Fibroblast of mammary gland (primary cell): ENCODE data around the gene F12.

Experiments
- DNase-seq: peaks from one replicate; pipeline ENCODE4 v3.0.0-alpha.2; 2010; ENCODE audit warnings: low read depth
- H3K4me3 ChIP-seq: 2 replicates; pipeline ENCODE4 v1.5.1; 2011; ENCODE audit warnings: low read depth, mild to moderate bottlenecking, low read length, moderate library complexity; ENCODE audit not compliant: control insufficient read depth
- TF ChIP-seq, protein P1 (sequence below): conservative IDR thresholded peaks from 2 replicates; pipeline ENCODE4 v1.5.1; 2011; ENCODE audit warnings: low read depth, low read length, inconsistent platforms; ENCODE audit not compliant: control insufficient read depth, insufficient read depth

F12 gene

DNA sequence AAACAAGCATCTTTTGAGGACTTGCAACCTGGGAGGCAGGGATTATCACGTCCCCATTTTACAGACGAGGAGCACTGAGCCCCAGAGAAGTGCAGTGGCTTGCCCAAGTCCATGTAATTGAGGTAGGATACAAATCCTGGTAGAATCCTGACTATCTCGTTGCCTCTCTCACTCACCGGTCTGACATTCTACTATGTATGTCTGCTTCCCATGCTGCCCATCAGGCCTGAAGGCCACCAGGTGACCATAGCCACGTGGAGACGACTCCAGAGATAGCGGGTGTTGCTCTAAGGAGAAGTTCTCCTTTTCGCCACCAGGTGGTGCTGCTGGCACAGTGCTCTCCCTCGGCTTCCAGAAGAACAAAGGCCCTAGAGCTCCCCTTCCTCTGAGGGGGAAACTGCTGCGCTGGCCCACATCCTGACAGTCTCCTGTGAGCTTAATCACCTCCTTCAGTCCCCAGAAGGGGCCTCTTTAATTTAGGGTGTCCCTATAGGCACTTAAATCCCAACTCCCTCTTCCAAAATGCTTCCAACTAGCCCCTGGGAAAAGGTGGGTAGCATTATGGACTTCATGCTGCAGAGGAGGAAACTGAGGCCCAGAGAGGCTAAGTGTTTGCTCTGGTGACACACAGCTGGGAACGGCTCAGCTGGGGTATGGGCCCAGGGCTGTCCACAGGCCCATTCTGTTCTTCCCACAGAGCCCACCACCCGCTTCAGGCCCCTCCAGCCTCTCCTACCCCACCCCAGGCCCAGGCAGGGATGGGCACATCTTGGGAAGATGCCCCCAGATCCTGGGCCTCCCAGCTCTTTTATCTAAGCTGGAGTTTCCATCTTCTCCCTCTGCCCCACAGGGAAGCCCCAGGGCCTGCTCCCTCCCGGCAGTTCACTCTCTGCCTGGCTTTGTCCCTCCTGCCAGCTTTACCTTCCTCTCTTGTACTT lies 18.7 kb downstream of the F12 start:
- TF ChIP-seq, protein P1, sequence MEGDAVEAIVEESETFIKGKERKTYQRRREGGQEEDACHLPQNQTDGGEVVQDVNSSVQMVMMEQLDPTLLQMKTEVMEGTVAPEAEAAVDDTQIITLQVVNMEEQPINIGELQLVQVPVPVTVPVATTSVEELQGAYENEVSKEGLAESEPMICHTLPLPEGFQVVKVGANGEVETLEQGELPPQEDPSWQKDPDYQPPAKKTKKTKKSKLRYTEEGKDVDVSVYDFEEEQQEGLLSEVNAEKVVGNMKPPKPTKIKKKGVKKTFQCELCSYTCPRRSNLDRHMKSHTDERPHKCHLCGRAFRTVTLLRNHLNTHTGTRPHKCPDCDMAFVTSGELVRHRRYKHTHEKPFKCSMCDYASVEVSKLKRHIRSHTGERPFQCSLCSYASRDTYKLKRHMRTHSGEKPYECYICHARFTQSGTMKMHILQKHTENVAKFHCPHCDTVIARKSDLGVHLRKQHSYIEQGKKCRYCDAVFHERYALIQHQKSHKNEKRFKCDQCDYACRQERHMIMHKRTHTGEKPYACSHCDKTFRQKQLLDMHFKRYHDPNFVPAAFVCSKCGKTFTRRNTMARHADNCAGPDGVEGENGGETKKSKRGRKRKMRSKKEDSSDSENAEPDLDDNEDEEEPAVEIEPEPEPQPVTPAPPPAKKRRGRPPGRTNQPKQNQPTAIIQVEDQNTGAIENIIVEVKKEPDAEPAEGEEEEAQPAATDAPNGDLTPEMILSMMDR, result peak; percentile 92
- peak; percentile 81 for DNase-seq
- no peak overlapping the region for H3K4me3 ChIP-seq

DNA sequence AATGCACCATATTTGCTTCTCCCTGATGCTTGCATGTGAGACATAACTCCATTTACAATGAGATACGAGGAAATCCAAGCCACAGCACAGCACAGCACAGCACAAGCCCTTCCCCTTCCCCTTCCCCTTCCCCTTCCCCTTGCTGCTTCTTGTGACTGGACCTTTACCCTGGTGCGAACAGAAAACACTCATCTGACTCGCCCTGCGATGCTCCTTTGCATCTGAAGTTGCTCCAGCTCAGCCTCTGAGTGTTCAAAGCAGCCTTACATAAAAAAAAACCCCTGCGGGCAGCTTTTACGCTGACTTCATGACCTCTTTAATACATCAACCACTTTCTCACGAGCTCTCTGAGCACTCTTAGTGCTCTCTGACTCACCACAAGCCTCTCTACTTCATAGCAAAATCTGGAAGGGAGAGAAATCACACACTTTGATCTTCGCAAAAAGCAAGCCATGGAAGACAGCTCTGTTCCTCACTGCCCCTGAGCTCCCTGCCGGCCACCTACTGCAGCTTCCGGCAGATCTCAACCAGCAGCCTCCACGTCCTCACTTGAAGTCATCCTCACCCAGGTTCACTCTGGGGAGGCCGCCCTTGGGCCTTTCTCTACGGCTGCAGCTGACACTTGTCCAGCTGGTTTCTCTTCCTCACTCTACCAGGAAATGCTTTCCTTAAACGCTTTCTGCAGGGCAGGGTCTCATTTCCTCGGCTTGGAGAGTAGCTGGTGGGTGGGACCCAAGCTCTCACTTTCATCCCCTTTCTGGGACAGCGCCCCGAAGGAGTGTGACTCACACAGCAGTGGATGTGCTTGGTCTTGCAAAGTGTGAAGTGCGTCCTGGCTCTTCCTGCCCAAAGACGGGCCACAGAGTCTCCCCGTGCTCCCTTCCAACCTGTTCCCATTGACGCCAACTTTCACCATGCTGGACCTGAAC lies 19.9 kb downstream of the F12 start:
- H3K4me3 ChIP-seq, result no peak overlapping the region
- TF ChIP-seq, protein P1, result no peak
- peak; percentile 96 for DNase-seq

DNA sequence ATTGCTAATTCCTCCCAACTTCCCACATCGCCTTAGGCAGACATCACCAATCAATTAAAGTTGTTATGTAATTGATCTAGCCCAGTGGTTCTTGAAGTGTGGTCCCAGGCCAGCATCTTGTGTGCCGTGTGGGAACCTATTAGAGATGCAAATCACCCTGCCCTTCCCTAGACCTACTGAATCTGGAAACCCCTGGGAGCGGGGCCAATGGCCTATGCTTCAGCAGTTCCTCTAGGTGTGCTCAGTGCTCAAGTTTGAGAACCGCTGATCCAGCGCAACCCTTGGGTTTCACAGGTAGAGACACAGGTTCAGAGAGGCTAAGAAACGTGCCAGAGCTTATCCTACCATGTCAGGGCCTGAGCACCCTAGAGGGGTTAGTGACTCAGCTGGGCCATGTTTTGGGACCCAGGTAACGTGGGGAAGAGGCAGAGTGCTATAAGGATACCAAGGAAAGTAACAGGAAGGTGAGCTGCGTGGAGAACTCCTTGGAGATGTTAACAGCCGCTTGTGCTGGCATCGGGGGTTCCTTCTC lies 20.8 kb downstream of the F12 start:
- TF ChIP-seq, protein P1, result no peak
- H3K4me3 ChIP-seq, result no peak overlapping the region
- DNase-seq, result no peak

DNA sequence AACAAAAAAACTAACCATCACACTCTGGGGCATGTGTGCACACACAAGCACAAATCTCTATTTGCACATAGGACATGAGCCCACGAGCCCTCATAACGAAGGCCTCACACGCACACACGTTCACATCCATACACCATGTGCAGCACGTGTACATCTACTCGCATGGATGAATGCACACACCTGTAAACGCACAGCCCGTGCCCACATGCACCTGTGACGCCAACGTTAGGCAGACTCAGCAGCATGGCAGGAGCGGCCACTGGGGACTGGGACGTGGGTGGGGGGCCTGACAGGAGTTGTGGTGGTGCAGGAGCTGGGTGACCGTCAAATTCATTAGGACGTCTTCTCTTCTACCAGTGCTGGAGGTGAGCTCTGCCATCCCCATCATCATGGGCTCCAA lies 22.0 kb downstream of the F12 start:
- no peak for DNase-seq
- no peak overlapping the region for H3K4me3 ChIP-seq
- TF ChIP-seq, protein P1, result no peak

DNA sequence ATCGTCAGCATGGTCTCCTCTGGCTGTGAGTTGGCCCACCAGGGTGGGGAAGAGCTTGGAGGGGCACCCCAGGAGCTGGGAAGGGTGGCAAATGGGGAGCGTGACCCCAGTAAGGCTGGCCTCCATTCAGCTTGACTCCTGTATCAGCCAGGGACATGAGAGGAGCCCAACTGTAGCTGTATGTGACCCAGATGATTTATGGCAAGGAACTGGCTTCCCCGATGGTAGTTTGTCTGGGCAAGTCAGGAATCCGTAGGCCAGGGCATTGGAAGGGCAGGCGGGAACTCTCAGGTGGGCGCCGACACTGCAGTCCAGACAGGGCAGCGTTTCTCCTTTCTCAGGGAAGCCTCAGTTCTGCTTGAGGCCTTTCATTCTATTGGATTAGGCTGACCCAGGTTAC lies 22.8 kb downstream of the F12 start:
- TF ChIP-seq, protein P1, result no peak
- no peak overlapping the region for H3K4me3 ChIP-seq
- no peak for DNase-seq

DNA sequence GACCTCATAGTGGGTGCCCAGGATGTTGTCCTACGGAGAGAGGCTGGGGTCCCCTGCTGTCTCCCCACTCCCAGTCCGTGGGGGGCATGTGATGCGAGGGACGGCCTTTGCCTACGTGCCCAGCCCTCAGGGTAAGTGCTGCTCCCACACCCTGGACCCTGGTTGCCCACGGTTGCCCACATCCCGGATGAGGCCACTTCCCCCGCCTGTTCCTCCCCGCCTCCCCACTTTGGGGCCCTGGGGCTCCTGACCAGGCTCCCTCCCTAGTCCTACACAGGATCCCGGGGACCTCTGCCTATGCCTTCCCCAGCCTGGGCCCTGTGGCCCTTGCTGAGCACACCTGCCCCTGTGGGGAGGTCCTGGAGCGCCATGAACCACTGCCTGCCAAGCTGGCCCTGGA lies 23.6 kb downstream of the F12 start:
- H3K4me3 ChIP-seq, result no peak overlapping the region
- no peak for DNase-seq
- TF ChIP-seq, protein P1, result no peak
